ENCODE measurements around the gene CRYBG1. TPM values are rescaled to one million over a fixed set of nuclear protein-coding genes. Genes with fewer than 3 reads are reported as not detected.
"Not testable (repeated sequence)": the region's sequence is repeated elsewhere in the genome, so short reads cannot be mapped to it uniquely, and the experiment has no call there.

CRYBG1 gene
- polyA plus RNA-seq, 3 donors: 22.1 to 30.2 (median 30.0) TPM

GRCh38 chr6:106572875-106573585 lies 212.5 kb downstream of the CRYBG1 start:
- no peak for DNase-seq (ENCODE audit: low read depth in 3 of 3, low spot score in 2 of 3)

DNA sequence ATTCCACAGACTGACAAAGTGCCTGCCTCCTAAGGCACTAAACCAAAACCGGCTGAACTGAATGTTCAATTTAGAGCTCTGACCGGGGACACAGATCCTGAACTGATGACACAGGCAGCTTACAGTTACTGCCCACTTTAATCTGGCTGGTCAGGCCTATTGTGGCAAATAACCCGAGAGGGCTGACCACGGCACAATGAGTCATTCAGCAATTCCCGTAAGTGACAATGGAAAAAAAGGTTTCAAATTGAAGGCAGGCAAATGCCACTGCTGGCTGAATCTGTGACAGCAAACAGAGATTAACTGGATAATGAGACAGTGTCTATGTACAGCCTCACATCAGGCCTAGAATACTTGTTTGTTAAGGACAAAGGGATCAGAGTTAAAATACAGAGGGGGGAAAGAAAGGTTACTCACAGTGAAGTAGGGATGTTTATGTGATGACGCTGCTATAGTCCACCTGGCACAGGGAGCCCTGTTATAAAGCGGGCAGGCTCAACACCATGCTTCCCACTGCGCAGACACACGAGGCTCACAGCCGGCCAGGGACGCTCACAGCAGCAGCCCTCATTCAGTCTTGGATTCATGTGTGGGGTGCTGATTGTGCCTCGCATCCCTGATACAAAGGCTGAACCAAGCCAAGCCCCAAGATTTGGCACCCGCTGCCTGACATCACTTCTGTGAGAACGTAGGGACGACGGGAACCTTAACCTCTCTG lies 214.4 kb downstream of the CRYBG1 start:
- DNase-seq (ENCODE audit: low read depth in 3 of 3, low spot score in 2 of 3): no peak

- no peak for DNase-seq (ENCODE audit: low read depth in 3 of 3, low spot score in 2 of 3)
Measured at GRCh38 chr6:106579281-106579680, 218.8 kb downstream of the CRYBG1 start.

DNA sequence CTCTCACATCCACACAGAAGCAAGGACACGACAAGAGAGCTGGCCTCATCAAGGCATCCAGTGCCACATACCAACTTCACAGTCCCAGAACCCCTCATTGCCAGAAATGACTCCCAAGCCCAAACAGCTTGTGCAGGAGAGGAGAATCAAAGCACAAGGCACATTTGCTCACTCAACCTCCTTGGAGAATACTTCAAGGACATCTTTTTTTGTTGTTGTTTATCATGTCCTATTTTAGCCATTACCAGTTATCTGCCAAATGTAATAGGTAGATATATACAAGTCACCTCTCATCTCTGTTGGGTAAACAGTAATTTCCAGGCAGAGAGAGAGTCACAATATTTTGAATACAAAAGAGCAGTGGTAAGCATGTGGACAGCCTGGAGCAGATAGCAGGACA lies 221.0 kb downstream of the CRYBG1 start:
- no peak for DNase-seq (ENCODE audit: low read depth in 3 of 3, low spot score in 2 of 3)

DNA sequence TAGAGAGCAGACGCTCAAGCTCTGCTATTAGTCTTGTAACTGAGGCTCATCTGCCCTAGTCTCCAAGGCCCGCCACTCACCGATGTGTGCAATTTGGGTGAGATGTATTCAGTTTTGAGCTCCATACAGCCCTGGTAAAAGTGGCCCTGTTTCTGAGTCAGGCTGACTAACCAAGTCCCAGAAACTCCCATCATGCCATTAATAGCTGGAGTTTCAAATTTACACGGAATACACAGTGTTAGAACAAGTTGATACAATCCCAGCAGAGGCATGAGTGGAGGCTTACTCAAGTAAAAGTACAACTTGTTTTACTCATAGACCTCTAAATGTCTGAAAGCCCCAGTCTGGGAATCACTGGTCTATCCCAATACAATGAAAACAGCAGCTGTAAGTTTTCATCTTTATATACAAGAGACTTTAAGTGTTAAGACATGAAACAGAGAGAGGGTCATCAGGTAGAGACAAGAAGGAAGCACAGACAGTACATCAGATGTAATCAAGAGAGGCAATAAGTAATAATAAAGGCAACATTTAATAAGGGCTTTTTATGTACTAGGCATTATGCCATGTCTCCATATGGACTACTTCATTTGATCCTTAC lies 226.4 kb downstream of the CRYBG1 start:
- DNase-seq (ENCODE audit: low read depth in 3 of 3, low spot score in 2 of 3): no peak

GRCh38 chr6:106588937-106589336 lies 228.4 kb downstream of the CRYBG1 start:
- DNase-seq (ENCODE audit: low read depth in 3 of 3, low spot score in 2 of 3): not testable (repeated sequence)

DNA sequence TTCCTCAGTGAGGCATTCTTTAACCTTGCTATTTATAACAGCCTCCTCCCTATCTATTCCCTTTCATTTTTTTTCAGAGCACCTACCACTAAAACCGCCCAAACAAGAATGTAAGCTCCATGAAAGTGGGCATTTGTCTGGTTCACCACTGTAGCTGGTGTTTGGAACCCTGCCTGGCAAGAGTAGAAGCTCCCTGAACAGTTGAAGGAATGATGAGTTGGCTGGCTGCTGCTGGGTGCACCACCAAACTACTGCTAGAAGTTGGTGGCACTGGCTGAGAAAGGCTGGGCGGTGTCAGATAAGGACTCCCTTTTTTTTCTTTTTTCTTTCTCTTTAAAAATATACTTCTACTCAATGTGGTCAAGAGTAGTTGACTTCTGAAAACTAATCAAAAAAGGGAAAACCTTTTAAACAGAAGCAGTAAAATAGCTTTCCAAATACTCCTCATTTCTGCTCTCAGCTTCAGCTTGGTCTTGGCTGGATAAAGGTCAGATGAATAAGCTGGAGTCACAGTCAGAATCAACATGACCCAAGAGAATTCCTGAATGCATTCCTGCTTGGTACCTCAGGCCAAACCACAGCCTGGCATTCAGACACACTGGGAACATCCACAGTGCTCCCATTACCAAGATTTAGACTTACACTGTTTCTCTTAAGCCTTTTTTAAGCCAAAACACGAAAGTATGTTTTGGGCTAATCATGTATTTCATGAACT lies 230.8 kb downstream of the CRYBG1 start:
- no peak for DNase-seq (ENCODE audit: low read depth in 3 of 3, low spot score in 2 of 3)

- no peak for DNase-seq (ENCODE audit: low read depth in 3 of 3, low spot score in 2 of 3)
Measured at GRCh38 chr6:106599440-106599839, 238.9 kb downstream of the CRYBG1 start.

DNA sequence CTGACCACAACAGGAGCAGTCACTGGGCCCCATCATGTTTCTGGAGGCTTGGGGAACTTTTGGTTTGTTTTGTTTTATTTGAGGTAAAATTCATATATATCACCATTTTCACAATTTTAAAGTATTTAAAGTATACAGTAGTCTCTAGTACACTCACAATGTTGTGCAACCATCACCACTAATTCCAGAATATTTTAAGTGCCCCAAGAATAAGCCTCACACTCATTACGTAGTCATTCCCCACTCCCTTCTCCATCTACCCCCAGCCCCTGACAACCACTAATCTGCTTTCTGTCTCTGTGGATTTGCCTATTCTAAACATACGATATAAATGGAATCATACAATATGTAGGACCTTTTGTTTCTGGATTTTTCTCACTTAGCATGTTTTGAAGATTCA lies 239.8 kb downstream of the CRYBG1 start:
- no peak for DNase-seq (ENCODE audit: low read depth in 3 of 3, low spot score in 2 of 3)

GRCh38 chr6:106608080-106608668 lies 247.7 kb downstream of the CRYBG1 start:
- DNase-seq (ENCODE audit: low read depth in 3 of 3, low spot score in 2 of 3): no peak

- DNase-seq (ENCODE audit: low read depth in 3 of 3, low spot score in 2 of 3): no peak
Measured at GRCh38 chr6:106609699-106610098, 249.2 kb downstream of the CRYBG1 start.

DNA sequence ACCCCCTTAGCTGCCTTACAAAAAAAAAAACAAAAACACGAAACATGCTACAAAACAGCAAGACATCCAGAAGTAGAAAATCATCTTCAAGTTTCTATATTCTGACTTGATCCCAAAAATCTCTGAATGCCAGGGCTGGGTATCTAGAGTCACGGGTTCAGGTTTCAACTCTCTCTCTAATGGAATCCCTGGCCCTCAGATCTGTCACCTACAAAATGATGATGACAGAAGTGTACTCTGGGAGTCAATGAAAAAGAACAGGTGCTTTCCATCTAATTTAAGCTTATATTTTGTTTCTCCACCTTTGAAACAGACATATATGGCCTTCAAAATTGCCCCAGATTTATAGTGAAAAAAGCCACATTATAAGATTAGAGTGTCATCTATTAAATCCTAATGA lies 250.5 kb downstream of the CRYBG1 start:
- DNase-seq (ENCODE audit: low read depth in 3 of 3, low spot score in 2 of 3): no peak

- no peak for DNase-seq (ENCODE audit: low read depth in 3 of 3, low spot score in 2 of 3)
Measured at GRCh38 chr6:106612671-106613416, 252.3 kb downstream of the CRYBG1 start.

- DNase-seq (ENCODE audit: low read depth in 3 of 3, low spot score in 2 of 3): no peak
Measured at GRCh38 chr6:106613590-106613989, 253.1 kb downstream of the CRYBG1 start.

DNA sequence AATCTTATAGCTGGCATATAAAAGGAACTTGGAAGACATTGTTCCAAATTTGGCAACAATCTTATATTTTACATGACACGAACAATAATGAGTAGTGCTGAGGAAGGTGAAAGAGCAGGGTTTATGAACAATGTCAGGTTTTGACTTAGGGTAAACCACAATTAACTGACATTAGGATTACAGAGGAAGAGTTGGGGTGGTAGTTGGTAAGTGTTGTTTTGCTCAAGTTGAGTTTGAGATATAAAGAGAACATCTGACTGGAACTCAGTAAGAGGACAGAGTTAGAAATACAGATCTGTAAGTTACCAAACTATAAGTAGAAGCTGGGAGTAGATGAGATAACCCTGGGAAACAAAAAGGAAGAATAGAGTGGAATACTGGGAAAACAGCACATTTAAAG lies 253.6 kb downstream of the CRYBG1 start:
- DNase-seq (ENCODE audit: low read depth in 3 of 3, low spot score in 2 of 3): no peak

DNA sequence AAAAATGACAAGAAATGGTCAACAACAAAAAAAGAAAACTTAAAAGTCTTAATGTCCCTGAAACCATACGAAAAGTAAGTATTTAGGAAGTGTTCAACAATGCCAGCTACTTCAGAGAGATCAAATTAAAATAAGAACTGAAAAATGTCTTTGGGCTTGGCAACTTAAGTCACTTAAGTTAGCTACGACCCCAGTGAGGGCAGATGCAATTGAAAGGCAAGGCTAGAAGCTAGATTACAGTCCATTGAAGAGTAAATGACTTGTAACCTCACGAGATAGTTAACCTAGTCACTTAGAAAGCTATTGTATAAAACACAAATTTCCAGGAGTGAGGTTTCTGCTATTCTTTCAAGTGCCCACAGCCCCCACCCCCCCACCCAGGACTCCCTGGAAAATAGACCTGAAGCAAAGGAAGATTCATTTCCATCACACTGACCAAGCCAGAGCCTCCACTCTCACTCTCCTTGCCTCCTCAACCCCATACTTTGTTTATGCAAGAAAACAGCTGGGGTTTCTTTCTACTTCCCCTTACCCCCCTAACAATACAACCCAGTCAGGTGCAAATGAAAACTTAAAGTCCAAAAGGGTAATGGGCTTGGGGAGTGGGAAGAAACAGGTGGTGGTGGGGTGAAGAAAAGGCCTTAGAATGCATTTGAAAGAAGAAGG lies 254.2 kb downstream of the CRYBG1 start:
- DNase-seq (ENCODE audit: low read depth in 3 of 3, low spot score in 2 of 3): no peak

DNA sequence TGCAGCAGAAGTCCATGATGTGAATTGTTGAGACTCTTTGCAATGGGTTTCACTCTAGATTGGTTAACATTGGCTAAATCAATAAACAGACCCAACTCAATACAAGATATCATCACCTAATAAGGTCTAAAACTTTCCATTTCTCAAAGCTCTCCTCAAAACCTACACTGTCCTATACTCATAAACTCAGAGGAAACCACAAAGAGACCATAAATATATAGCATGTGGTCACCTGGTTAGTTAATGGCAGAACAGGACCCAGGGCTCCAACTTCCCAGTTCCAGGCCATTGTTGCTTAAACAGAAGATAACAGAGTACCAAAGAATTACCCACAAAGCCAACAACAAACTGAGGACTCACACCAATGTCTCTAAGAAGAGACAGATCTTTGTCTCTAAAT lies 256.8 kb downstream of the CRYBG1 start:
- no peak for DNase-seq (ENCODE audit: low read depth in 3 of 3, low spot score in 2 of 3)

DNA sequence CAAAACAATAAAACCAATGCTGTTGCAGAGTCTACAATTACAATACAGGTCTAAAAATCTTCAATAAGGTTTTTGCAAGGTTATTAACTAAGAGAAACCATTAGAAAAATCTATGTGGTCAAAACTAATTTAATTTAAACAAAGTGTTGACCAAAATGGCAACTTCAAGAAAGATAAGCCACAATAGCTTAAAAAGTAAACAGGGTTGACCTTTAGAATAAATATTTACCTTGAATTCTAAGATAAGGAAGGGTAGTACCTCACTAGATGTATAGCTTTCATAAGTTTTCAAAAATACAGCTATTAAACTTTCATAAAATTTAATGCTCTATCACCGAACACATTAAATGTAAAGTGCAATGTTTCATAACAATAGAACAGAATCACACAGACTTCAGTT lies 257.3 kb downstream of the CRYBG1 start:
- DNase-seq (ENCODE audit: low read depth in 3 of 3, low spot score in 2 of 3): no peak

- DNase-seq (ENCODE audit: low read depth in 3 of 3, low spot score in 2 of 3): no peak
Measured at GRCh38 chr6:106618324-106618723, 257.8 kb downstream of the CRYBG1 start.

GRCh38 chr6:106619223-106619622 lies 258.7 kb downstream of the CRYBG1 start:
- DNase-seq (ENCODE audit: low read depth in 3 of 3, low spot score in 2 of 3): no peak

Measured in right renal cortex interstitium (tissue), 3 donors.